ELR (cell line): ENCODE results near the gene SUPT3H.
"Not testable (repeated sequence)": the region's sequence is repeated elsewhere in the genome, so short reads cannot be mapped to it uniquely, and the experiment has no call there.

ENCODE experiments used
- DNase-seq: peaks from one replicate; pipeline ENCODE4 v3.0.0-alpha.2; 2015; ENCODE audit warnings: low read depth

SUPT3H gene

GRCh38 chr6:45323656-45324224 lies 54.0 kb downstream of the SUPT3H start:
- DNase-seq, result no peak

GRCh38 chr6:45320349-45320748 lies 57.4 kb downstream of the SUPT3H start:
- no peak for DNase-seq

- no peak for DNase-seq
Observed at GRCh38 chr6:45314146-45314545, 63.6 kb downstream of the SUPT3H start.

GRCh38 chr6:45310118-45310788 lies 67.5 kb downstream of the SUPT3H start:
- no peak for DNase-seq

GRCh38 chr6:45305546-45305945 lies 72.2 kb downstream of the SUPT3H start:
- peak; percentile 19 for DNase-seq

- DNase-seq, result no peak
Observed at GRCh38 chr6:45302832-45303231, 74.9 kb downstream of the SUPT3H start.

- no peak for DNase-seq
Observed at GRCh38 chr6:45301348-45302142, 76.2 kb downstream of the SUPT3H start.

- no peak for DNase-seq
Observed at GRCh38 chr6:45300736-45301135, 77.0 kb downstream of the SUPT3H start.

GRCh38 chr6:45299096-45299581 lies 78.6 kb downstream of the SUPT3H start:
- no peak for DNase-seq

- DNase-seq, result no peak
Observed at GRCh38 chr6:45297320-45297719, 80.4 kb downstream of the SUPT3H start.

- DNase-seq, result not testable (repeated sequence)
Observed at GRCh38 chr6:45294065-45294701, 83.6 kb downstream of the SUPT3H start.

GRCh38 chr6:45293306-45293705 lies 84.4 kb downstream of the SUPT3H start:
- DNase-seq, result no peak

- DNase-seq, result no peak
Observed at GRCh38 chr6:45289751-45290514, 87.8 kb downstream of the SUPT3H start.

- DNase-seq, result not testable (repeated sequence)
Observed at GRCh38 chr6:45286707-45287106, 91.0 kb downstream of the SUPT3H start.

- no peak for DNase-seq
Observed at GRCh38 chr6:45278367-45278766, 99.4 kb downstream of the SUPT3H start.

- DNase-seq, result not testable (repeated sequence)
Observed at GRCh38 chr6:45277741-45278140, 100.0 kb downstream of the SUPT3H start.

GRCh38 chr6:45275358-45275757 lies 102.4 kb downstream of the SUPT3H start:
- no peak for DNase-seq

GRCh38 chr6:45272626-45273025 lies 105.1 kb downstream of the SUPT3H start:
- DNase-seq, result no peak

- DNase-seq, result peak; percentile 15
Observed at GRCh38 chr6:45265246-45265645, 112.5 kb downstream of the SUPT3H start.

- DNase-seq, result no peak
Observed at GRCh38 chr6:45260696-45261095, 117.0 kb downstream of the SUPT3H start.
